Chondrocyte (in vitro differentiated cells): ENCODE results near the gene RNF148. TPM values are rescaled to one million over a fixed set of nuclear protein-coding genes. Genes with fewer than 3 reads are reported as not detected.

Experiments used
- DNase-seq: peaks from one replicate; pipeline ENCODE4 v3.0.0; 2021; ENCODE audit warnings: mixed read lengths, low spot score
- H3K27ac Mint-ChIP-seq: one replicate; pipeline ENCODE4 v1.8.0; 2021; ENCODE audit warnings: mild to moderate bottlenecking, moderate library complexity, mixed read lengths; ENCODE audit not compliant: unreplicated experiment
- H3K27me3 Mint-ChIP-seq: 2 replicates; pipeline ENCODE4 v1.8.0; 2021; ENCODE audit warnings: low read depth, mixed read lengths
- H3K36me3 Mint-ChIP-seq: 2 replicates; pipeline ENCODE4 v1.8.0; 2021; ENCODE audit warnings: low read depth, mixed read lengths
- H3K4me1 Mint-ChIP-seq: 2 replicates; pipeline ENCODE4 v1.8.0; 2021; ENCODE audit warnings: low read depth, mild to moderate bottlenecking, mixed read lengths
- H3K4me3 Mint-ChIP-seq: one replicate; pipeline ENCODE4 v1.8.0; 2021; ENCODE audit warnings: mild to moderate bottlenecking, moderate library complexity, mixed read lengths; ENCODE audit not compliant: unreplicated experiment
- H3K9me3 Mint-ChIP-seq: 2 replicates; pipeline ENCODE4 v1.8.0; 2021; ENCODE audit warnings: low read depth, mixed read lengths
- CTCF ChIP-seq: fragments of 200-600 bp; sonication (generic); IDR thresholded peaks from 2 replicates; pipeline ENCODE4 v1.5.0; 2021; ENCODE audit warnings: antibody characterized with exemption, mild to moderate bottlenecking, moderate library complexity
- total RNA-seq: library from RNA; stranded (reverse); gene quantifications from 3 replicates; pipeline ENCODE4 v1.2.1, GENCODE V29; 2021

Gene RNF148
- total RNA-seq, 1 donor from 2014 or later = not detected

- no peak for TF ChIP-seq CTCF
- Mint-ChIP-seq H3K36me3 (no peaks in the 10 kb centered on the region), H3K9me3 (peaks cover 4% of the 10 kb centered on the region), H3K4me3 (no peak overlapping the region), H3K27me3 (peaks cover 2% of the 10 kb centered on the region), H3K27ac (no peak overlapping the region), H3K4me1 (no peaks in the 10 kb centered on the region)
- no peak for DNase-seq
Measured at GRCh38 chr7:122724366-122724765, 21.6 kb upstream of the RNF148 start.

- Mint-ChIP-seq H3K9me3 (peaks cover 4% of the 10 kb centered on the region), H3K4me3 (no peak overlapping the region), H3K4me1 (no peaks in the 10 kb centered on the region), H3K36me3 (no peaks in the 10 kb centered on the region), H3K27me3 (no peaks in the 10 kb centered on the region), H3K27ac (no peak overlapping the region)
- DNase-seq = no peak
- TF ChIP-seq CTCF = no peak
Measured at GRCh38 chr7:122719010-122719578, 16.4 kb upstream of the RNF148 start.

GRCh38 chr7:122717356-122718089, 14.8 kb upstream of the RNF148 start:
- Mint-ChIP-seq H3K9me3 (peaks cover 4% of the 10 kb centered on the region), H3K4me1 (no peaks in the 10 kb centered on the region), H3K36me3 (no peaks in the 10 kb centered on the region), H3K27ac (no peak overlapping the region), H3K27me3 (peaks cover 1% of the 10 kb centered on the region), H3K4me3 (no peak overlapping the region)
- no peak for TF ChIP-seq CTCF
- DNase-seq = no peak

- no peak for DNase-seq
- Mint-ChIP-seq H3K27ac (no peak overlapping the region), H3K36me3 (no peaks in the 10 kb centered on the region), H3K4me1 (no peaks in the 10 kb centered on the region), H3K9me3 (no peaks in the 10 kb centered on the region), H3K4me3 (no peak overlapping the region), H3K27me3 (peaks cover 1% of the 10 kb centered on the region)
- no peak for TF ChIP-seq CTCF
Measured at GRCh38 chr7:122715183-122715582, 12.5 kb upstream of the RNF148 start.

- H3K27ac Mint-ChIP-seq = no peak overlapping the region
Measured at GRCh38 chr7:122710916-122711315, 8.2 kb upstream of the RNF148 start.

More at GRCh38 chr7:122710916-122711315, 8.2 kb upstream of the RNF148 start:
- Mint-ChIP-seq H3K4me3 (no peak overlapping the region), H3K4me1 (no peaks in the 10 kb centered on the region), H3K27me3 (peaks cover 1% of the 10 kb centered on the region), H3K9me3 (peaks cover 4% of the 10 kb centered on the region), H3K36me3 (no peaks in the 10 kb centered on the region)
- DNase-seq = no peak
- no peak for TF ChIP-seq CTCF
